Activated gamma-delta T cell treated with anti-CD3 and anti-CD28 coated beads, Interleukin-2, amount 50 U/mL, for 16 hours (primary cell): Measurements from ENCODE around the gene SLC29A2.

Experiments used
- DNase-seq: peaks from one replicate; pipeline ENCODE4 v3.0.0-alpha.2; 2020; ENCODE audit warnings: low read depth

SLC29A2 gene

DNA sequence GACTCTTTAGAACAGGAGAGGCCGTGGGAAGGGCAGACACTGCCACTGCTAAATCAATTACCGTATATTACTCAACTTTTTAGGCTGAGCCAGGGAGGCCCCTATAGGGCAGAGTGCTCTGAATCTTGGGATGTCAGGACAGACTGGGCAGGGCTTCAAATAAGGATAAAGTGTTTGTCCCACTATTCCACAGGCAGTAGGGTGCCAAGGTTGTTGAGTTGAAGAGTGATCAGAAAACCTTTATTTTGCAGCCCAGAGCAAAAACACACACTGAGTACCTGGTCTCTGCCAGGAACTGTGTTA, 22.5 kb downstream of the SLC29A2 start:
- no peak for DNase-seq

DNA sequence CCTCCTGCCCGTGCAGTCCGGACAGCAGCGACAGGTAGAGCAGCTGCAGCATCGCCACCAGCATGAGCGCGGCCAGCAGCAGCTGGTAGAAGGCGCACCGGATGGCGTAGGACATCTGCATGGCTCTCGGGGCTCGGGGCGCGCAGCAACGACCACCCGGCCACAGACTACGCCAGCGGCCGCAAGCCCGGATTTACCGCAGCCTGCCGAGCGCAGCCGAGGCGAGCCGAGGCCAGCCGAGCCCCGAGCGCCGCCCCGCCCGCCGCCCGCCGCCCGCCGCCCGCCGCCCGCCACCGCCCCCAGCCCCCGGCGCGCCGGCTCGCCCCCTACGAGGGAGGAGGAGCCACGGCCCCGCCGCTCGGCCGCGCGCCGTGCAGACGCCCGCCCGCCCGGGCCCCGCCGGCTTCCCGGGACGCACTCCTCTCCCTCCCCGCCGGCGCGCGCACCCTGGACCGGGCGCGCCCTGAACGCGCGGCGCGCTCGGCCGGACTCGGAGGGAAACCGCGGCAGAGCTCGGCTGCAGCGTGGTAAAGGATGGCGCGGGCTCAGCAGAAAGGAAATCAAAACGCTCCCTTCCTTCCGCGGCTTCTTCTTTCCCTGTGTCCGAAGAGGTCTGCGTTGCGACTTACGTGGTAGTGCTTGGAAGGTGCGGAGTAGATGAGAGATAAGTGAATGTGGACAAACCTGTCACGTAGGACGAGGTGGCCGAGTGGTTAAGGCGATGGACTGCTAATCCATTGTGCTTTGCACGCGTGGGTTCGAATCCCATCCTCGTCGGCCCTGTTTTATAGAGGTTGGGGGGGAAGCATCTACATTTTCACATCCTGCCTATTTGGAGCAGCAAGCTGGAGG, 23.9 kb downstream of the SLC29A2 start, which contains the start of gene B4GAT1:
TSS of gene B4GAT1 (minus strand) at position 205 of the 852 bp plus-strand sequence. CDS start at position 121, 84 bp downstream.
- peak; percentile 66 for DNase-seq

DNA sequence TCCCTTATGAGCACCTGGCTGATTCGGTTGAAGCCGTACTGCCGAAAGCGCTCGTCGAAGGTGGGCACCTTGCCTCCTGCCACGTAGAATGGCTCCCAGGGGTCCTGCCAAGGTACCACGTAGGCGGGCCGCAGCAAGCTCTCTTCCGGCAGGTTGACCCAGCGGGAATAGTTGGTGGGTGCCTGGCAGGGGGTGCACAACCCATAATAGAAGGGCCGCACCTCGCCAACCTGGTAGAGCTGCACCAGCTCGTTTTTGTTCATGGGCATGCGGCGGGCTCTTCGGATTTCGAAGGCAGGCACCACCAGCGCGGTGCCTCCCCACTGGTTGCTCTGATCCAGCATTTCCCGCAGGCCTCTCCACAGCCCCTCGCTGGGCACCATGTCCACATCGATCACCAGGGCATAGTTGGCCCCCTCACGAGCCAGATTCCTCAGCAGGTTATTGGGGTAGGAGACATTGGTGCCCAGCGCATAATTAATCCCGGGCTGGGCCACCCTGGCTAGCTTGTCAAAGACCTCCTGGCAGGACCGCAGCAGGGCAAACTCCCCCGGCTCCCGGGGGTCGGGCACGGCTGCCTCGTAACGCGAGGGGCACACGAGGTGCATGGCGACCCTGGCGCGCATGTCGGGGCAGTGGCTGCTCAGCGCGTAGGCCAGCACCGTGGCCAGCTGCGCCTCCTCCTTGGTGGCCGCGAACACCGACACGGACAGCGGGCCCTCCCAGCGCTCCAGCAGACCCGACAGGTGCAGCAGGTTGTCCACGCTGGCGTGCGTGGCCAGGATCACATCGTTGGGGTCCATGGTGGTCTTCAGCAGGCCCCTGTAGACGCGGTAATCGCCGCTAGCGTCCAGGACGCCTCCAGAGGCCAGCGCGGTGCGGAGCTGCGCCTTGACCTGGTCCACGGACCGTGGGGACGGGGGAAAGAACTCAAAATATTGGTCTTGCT, 24.8 kb downstream of the SLC29A2 start:
- DNase-seq = no peak

DNA sequence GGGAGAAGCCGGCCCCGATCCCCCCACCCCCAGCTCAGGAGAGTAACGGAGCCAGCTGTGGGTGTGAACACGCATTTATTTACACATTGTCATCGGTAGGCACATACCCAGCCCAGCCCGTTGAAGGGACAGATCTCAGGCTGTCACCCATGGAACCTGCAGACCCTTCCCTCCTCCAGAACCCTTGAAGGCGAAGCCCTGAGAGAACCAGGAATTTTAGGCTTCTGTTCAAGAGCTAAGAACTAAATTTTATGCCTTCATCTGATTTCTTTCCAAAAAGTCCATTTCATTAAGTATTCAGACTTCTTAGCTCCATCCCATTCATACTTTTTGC, 26.3 kb downstream of the SLC29A2 start:
- DNase-seq = no peak

DNA sequence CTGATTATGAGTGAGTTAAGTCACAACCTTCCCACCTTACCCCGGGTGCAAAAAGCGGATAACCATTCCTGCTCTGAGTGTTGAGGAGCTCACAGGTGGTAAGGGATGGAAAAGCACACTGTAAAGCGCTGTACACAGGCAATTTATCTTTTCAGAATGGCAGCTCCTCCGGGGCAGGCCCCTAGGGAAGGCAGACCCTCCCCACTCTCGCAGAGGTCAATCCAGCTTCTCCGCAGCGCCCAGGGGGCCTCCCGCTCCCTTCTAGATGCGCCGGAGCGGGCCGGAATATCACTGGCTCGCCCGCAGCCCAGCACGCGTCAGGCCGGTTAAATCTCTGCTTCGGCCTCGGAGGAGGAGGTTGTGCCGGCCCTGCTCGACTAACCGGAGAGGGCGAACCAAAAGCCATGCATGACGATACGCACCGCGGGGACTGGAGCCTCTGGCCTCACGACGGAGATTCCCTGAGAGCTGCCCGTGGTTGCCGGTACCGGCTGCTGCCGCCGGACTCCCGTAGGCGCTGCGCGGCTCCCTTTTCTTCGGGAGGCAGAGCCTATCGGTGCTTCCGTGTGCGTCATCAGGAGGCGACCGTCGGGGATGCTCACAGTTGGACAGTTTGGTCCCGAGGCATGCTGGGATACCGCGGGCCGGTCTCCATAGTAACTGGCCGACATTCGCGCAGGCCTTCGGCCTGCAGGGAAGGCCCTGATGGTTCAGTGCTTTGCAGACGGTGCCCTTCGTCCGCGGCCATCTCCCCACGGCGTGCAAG, 26.8 kb downstream of the SLC29A2 start, which contains the start of gene BRMS1:
TSS of gene BRMS1 (minus strand) at position 555 of the 766 bp plus-strand sequence. CDS start 2,870 bp downstream, outside the sequence.
- DNase-seq = peak; percentile 94

DNA sequence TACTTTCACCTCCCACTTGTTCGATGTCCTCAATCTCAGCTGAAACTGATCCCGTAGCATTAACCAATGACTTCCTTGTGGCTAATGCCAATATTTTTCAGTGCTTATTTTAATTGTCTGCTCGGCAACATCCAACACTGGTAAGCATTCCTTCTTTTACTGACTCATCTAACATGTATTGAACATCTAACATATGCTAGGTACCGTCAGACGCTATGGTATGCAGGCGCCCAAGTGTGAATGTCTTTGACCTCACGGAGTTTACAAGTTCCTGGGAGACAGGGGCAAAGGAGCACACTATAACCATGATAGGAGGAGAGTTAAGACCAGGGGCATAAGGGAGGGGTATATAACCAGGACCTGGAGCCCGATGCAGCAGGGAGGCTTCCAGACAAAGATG, 28.4 kb downstream of the SLC29A2 start:
- no peak for DNase-seq

DNA sequence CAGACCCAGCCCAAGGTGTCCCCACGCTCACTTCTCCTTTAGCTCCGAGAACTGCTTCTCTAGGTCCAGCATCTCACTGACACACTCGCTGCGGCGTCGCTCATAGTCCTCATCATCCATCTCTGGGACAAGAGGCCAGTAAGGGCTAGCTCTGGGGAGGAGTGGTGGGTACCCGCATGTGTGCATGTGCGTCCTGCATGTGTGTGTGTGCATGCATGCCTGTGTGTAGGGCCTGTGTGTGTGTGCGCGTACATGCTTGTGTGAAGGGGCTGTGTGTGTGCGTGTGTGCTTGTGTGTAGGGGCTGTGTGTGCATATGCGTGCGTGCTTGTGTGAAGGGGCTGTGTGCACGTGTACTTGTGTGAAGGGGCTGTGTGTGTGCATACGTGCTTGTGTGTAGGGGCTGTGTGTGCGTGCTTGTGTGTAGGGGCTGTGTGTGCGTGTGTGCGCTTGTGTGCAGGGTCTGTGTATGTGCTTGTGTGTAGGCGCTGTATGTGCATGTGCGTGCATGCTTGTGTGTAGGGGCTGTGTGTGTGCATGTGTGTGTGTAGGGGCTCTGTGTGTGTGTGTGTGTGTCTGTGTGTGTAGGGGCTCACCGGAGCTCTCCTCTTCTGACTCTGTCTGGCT, 29.9 kb downstream of the SLC29A2 start:
- DNase-seq = no peak

DNA sequence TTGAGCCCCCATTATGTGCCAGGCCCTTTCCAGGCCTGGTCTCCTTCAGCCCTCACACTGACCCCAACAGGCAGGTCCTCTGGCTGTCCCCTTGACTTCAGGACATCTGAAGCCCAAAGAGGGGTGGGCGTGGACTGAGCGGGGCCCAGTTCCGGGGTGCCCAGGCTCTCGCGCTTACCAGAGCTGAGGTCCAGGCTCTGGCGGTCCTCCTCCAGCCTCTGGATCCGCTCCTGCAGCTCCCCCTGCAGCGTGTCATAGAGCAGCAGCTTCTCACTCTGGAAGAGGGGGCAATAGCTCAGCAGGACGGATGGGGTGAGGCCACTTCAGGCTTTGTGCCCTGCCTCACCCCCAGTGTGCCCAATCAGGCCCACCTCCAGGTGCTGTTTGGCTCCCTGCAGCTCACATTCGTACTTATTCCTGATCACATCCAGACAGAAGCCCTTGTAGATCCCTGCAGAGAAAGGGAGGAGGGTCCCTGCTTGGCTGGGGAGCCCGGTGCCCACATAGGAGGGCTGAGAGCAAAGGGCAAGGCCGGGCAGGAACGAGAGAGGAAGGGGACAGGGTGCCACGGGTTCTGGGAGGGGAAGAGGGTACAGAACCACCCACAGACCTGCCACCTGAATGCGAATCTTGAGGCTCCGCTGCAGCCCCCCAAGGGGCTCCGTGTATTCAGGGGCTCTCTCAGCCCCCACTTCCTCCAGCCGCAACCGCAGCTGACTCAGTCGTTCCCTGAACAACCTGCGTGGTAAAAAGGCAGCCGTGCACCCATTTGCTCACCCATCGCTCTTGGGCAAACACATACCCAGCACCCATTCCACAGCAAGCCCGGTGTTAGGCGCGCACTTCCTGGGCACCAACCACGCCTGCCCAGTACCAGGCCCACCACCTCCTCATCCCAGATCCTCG, 30.7 kb downstream of the SLC29A2 start:
- no peak for DNase-seq

DNA sequence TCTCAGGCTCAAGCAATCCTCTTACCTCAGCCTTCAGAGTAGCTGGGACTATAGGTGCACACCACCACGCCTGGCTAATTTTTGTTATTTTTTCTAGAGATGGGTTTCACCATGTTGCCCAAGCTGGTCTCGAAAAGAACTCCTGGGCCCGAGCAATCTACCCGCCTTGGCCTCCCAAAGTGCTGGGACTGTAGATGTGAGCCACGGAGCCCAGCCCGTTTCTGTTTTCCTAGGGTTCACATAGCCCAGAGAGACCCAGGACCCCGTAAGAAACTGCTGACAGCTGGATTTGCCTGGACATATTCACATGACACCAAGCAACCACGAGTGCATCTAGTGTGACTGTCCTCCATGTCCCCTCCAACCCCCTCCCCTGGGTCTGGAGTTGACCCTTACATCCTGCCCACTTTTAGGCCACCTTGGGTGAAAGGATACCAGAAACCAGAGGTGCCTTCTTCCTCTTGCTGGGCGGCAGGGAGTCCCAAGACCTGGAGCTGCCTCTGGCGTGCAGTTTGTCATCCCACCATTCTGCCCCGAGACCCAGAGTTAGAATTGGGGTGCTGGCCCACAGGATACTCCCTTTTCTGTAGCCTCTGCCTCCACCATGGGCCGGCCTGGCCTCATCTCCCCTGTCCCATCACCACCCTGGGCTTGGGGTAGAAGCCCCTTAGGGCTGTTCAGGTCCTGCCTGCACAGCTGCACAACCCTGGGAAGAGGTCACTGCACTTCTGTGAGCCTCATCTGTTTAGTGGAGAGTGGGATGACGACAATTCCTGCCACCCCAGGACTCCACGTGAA, 31.7 kb downstream of the SLC29A2 start:
- DNase-seq = no peak

DNA sequence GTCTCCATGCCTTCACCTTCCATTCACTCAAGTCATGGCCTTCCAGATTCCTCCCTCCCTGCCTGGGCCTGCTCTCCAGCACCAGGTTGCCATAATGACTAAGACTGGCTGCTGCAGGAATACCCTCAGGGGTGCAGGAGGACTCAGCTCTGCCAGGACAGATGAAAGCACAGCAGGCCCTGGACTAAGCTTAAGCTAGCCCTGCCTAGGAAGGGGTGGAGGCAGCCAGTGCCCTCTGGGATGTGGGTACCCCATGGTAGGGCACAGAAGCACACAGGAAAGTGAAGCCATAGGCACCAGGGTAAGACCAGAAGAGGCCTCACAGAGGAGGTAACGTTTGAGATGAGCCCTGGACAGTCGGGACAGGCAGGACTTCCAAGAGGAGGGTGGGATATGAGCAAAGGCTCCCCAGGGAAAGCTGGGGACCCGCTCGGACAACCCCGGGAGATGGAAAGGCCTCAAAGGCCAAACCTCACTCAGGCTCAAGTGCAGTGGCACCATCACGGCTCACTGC, 32.3 kb downstream of the SLC29A2 start:
- DNase-seq = no peak

DNA sequence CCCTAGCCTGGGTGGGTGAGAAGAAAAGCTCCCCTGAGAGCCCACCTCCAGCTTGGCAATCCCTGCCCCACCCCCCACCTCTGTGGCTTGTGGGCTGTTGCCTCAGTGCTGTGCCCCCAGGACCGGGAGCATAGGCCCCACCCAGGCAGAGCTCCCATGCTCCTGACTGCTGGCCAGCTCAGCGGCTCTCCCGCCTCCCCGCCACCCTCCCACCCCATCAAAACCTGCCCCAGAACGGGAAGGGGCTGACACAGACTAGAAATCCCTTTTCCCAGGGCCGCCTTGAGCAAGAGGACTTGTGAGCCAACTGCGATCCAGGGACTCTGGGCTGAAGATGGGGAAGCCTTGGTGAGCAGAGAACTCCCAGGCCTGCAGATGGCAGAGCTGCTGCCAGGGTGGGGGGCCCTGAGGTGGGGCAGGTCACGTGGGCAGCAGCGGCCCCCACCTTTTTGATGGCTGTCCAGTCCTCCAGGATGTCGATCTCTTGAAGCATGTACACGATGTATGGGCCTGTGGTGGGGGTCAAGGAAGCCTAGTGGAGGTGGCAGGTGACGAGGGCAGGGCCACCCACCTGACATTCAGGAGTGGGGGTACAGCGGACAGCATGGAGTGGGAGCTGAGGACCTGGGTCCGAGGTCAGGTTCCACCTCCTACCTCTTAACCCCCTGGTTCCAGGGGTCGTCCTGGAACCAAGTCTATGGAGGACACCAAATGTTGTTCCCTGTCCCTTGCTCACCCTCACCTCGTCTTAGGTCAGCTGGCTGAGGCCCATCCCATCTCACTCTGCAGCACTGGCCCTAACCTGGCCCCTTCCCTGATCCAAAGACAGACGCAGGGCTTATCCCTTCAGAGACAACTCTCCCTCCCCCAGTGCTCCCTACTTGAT, 33.0 kb downstream of the SLC29A2 start:
- no peak for DNase-seq

DNA sequence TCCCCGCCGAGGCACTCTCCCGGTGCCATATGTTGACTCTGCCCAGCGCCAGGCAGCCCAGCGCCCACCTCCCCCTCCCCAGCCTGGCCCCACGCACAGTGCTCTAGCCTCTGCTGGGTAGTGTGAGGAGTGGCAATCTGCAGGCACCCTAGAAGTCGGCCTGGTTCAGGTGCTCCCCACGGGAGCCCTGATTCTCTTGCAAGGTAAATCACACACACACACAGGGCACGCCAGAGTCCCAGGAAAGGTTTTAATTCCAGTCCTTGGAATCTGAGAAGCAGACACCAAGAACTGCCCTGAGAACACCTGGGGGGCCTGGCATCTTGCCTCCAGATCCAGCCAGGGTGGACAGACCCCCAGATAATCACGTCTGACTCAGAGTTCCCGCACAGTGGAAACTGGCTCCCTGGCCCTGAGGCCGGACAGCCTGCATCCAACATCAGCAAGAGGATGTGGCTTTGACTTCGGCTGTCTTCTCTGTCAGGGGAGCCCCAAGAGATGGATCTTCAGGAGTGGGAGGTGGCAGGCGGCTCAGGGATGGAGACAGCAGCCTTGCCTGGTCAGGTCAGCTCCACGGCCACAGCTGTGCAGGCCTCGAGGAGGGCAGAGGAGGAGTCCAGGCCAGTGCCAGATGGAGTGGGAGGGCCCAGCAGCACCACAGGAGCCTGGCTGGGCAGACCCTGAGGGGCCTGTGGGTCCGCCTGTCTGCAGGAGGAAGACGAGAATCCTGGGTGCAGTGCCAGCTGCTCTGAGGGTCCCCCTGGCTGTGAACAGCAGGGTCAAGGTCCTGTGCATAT, 34.3 kb downstream of the SLC29A2 start:
- DNase-seq = no peak

DNA sequence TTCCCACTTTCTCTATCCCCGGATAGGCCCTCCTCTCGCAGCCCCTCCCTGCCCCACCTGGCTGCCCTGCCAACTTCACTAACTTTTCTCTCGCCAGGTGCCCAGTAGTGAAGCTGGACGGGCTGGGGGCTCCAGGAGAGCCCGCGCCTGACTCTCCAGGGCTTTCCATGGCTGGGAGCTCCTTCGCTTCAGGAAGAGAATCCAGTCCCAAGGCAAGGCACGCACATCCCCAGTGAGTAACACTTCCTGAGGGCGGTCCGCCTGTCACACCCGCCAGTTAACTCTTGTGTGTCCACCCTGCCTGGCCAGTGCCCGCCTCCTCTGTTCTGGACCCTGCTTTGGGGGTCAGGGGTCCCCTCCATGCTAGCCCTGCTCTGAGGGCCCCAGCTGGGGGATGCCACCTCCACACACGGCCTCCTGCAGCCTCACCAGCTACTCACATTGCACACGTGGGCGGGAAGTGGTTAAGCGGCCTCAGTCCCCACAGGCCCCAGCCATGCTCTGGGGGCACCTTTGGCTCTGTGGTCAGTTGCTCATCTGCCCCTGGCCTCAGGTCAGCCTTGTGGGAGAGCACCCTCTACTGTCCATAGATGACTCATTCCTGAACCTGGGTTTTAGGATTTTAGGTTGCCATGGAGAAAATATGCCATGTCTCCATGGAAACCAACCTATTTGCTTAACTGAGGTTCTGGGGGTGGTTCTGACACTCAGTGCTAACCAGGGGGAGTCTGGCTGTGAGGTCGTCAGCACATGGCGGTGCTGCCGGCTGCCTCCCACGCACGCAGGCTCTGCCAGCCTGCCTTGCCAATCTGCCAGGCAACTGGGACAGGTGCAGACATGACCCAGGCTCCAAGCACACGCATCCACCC, 35.1 kb downstream of the SLC29A2 start, which contains the start of gene RIN1:
TSS of gene RIN1 (minus strand) at position 201 of the 869 bp plus-strand sequence. CDS start at position 169, 32 bp downstream.
- DNase-seq = no peak

DNA sequence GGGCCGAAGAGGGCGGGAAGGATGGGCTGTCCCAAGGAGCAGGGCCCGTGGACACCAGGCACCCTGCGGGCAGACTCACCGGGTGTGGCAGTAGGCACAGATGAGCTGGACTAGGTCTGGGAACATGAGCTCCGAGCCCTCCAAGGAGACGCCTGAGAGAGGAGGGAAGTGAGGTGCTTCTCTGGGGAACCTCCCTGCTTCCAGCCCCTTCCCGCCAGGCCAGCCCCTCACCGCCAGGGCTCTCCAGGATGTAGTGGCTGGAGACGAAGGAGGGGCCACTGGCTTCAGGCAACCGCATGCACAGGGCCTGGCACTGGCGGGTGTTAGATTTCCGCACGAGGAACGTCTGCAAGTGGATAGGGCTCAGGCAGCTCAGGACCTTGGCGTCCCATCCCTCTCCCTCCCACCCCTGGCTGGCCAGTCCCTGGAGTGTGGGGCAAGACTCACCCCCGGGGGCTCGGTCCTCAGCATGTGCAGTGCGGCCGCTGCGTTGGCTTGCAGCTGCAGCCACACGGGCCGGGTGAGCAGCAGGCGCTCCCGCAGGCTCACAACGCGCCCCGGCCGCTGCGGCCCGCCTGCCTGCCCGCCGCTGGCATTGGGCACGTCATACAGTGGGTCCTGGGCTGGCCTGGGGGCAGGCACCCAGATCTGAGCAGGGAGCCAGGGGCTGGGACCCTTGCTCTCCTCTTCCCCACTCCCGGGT, 35.9 kb downstream of the SLC29A2 start:
- no peak for DNase-seq

DNA sequence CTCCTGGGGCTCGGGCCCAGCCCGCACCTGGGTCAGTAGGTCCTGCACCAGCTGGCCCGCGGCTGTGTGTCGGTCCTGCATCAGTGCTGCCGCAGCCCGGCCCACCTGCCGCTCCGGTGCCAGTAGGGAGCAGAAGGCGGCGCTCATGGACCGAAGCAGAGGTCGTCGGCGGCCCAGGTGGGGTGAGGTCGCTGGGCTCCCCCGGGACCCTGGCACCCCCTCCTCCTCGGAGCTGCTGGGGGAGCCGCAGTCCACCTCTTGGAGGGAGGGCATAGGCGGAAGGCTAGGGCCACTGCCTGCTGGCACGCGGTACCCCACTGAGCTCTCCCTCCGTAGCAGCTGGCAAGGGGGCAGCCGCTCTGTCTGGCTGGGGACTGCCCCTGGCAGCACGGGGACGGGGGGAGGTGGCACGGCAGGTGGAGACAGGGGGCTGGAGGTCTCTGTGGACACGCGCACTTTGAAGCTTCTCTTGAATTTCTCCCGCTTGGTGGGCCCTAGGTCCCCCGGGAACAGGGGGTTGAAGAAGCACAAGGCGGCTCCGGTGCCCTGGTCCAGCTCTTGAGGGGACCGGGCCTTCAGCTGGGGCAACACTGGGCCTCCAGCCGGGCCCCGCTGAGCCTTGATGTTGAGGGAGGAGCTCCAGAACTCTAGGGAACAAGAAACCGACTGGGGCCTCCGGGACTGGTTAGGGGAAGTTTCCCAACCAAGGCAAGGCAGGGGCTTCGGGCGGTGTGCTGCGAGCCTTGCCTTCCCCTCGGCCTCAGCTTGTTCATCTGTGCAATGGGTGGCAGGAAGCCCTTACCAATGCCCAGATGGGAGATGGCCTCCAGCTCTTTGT, 36.7 kb downstream of the SLC29A2 start:
- DNase-seq = no peak
